Measurements from ENCODE around the gene ACTRT3.

ACTRT3 gene

GRCh38 chr3:169811631-169812331 is 42.4 kb upstream of the ACTRT3 start:
- no peaks in the 10 kb centered on the region for H3K9me2 ChIP-seq (ENCODE audit: low read depth, low read length)
- H3K9me3 ChIP-seq (ENCODE audit: low read length), result peaks cover 8% of the 10 kb centered on the region
- H2AFZ ChIP-seq (ENCODE audit: low read length), result peak overlapping the region; percentile 57
- H3K36me3 ChIP-seq (ENCODE audit: insufficient read depth, low read length), result no peaks in the 10 kb centered on the region; the same call in 1 of the 2 replicates
- H3K9ac ChIP-seq (ENCODE audit: low read length), result peak overlapping the region; percentile 57
- H3K4me3 ChIP-seq (ENCODE audit: low read depth, low read length, poor library complexity, severe bottlenecking), result peak overlapping the region; percentile 65
- H3K27ac ChIP-seq (ENCODE audit: low read depth, low read length, poor library complexity, severe bottlenecking), result no peak overlapping the region
- H3K4me1 ChIP-seq (ENCODE audit: insufficient read depth, low read length, severe bottlenecking), result peaks cover 37% of the 10 kb centered on the region
- no peak for TF ChIP-seq CTCF (IDR thresholded peaks at IDR 0.05; ENCODE audit: low read length)
- no peak for TF ChIP-seq EZH2 (IDR thresholded peaks at IDR 0.05; ENCODE audit: borderline replicate concordance, low read length)
- peaks cover 6% of the 10 kb centered on the region; the same call in 1 of the 2 replicates for H3K27me3 ChIP-seq (ENCODE audit: insufficient read depth, low read length)
- H3K79me2 ChIP-seq (ENCODE audit: insufficient read depth, low read length), result no peaks in the 10 kb centered on the region
- H3F3A ChIP-seq (ENCODE audit: insufficient read depth, low read length), result 0 out of 2 replicates have a peak, but pooled peaks cover 6% of the 10 kb centered on the region
- H3K4me2 ChIP-seq (ENCODE audit: low read length), result peak overlapping the region; percentile 97
- no peaks in the 10 kb centered on the region for H4K20me1 ChIP-seq (ENCODE audit: insufficient read depth, low read length)

- Histone ChIP-seq H3K9me3 (ENCODE audit: low read length) (no peaks in the 10 kb centered on the region), H3K79me2 (ENCODE audit: insufficient read depth, low read length) (no peaks in the 10 kb centered on the region), H3K9ac (ENCODE audit: low read length) (no peak overlapping the region), H3F3A (ENCODE audit: insufficient read depth, low read length) (0 out of 2 replicates have a peak, but pooled peaks cover 6% of the 10 kb centered on the region), H3K4me2 (ENCODE audit: low read length) (no peak overlapping the region), H3K27me3 (ENCODE audit: insufficient read depth, low read length) (no peaks in the 10 kb centered on the region; the same call in 1 of the 2 replicates), H3K27ac (ENCODE audit: low read depth, low read length, poor library complexity, severe bottlenecking) (no peak overlapping the region), H3K9me2 (ENCODE audit: low read depth, low read length) (no peaks in the 10 kb centered on the region), H3K36me3 (ENCODE audit: insufficient read depth, low read length) (no peaks in the 10 kb centered on the region), H2AFZ (ENCODE audit: low read length) (no peak overlapping the region), H3K4me3 (ENCODE audit: low read depth, low read length, poor library complexity, severe bottlenecking) (no peak overlapping the region), H4K20me1 (ENCODE audit: insufficient read depth, low read length) (no peaks in the 10 kb centered on the region), H3K4me1 (ENCODE audit: insufficient read depth, low read length, severe bottlenecking) (peaks cover 34% of the 10 kb centered on the region)
- TF ChIP-seq CTCF (IDR thresholded peaks at IDR 0.05; ENCODE audit: low read length) (no peak), EZH2 (IDR thresholded peaks at IDR 0.05; ENCODE audit: borderline replicate concordance, low read length) (no peak)
These were observed 40.0 kb upstream of the ACTRT3 start for GRCh38 chr3:169809230-169809795.

GRCh38 chr3:169804681-169805080 is 35.3 kb upstream of the ACTRT3 start:
- Histone ChIP-seq H3K27me3 (ENCODE audit: insufficient read depth, low read length) (no peaks in the 10 kb centered on the region), H3K4me2 (ENCODE audit: low read length) (no peak overlapping the region), H3K9me3 (ENCODE audit: low read length) (no peaks in the 10 kb centered on the region), H3K9me2 (ENCODE audit: low read depth, low read length) (no peaks in the 10 kb centered on the region), H3K79me2 (ENCODE audit: insufficient read depth, low read length) (no peaks in the 10 kb centered on the region), H3K36me3 (ENCODE audit: insufficient read depth, low read length) (no peaks in the 10 kb centered on the region), H3K9ac (ENCODE audit: low read length) (no peak overlapping the region), H3K4me3 (ENCODE audit: low read depth, low read length, poor library complexity, severe bottlenecking) (no peak overlapping the region), H3K4me1 (ENCODE audit: insufficient read depth, low read length, severe bottlenecking) (no peaks in the 10 kb centered on the region), H3F3A (ENCODE audit: insufficient read depth, low read length) (no peaks in the 10 kb centered on the region; the same call in 1 of the 2 replicates), H2AFZ (ENCODE audit: low read length) (no peak overlapping the region), H3K27ac (ENCODE audit: low read depth, low read length, poor library complexity, severe bottlenecking) (no peak overlapping the region), H4K20me1 (ENCODE audit: insufficient read depth, low read length) (no peaks in the 10 kb centered on the region)
- TF ChIP-seq EZH2 (IDR thresholded peaks at IDR 0.05; ENCODE audit: borderline replicate concordance, low read length) (no peak), CTCF (IDR thresholded peaks at IDR 0.05; ENCODE audit: low read length) (no peak)
